ENCODE measurements around the gene KAZN.

The KAZN gene

GRCh38 chr1:14945132-14946010, 346.9 kb downstream of the KAZN start:
- DNase-seq, result no peak

GRCh38 chr1:14946011-14946359, 347.5 kb downstream of the KAZN start:
- DNase-seq, result no peak

- DNase-seq, result no peak
Observed at GRCh38 chr1:14946684-14947238, 348.3 kb downstream of the KAZN start.

- DNase-seq, result no peak
Observed at GRCh38 chr1:14947421-14947820, 348.9 kb downstream of the KAZN start.

- no peak for DNase-seq
Observed at GRCh38 chr1:14948112-14948652, 349.7 kb downstream of the KAZN start.

- DNase-seq, result no peak
Observed at GRCh38 chr1:14949270-14949835, 350.9 kb downstream of the KAZN start.

GRCh38 chr1:14949836-14950713, 351.6 kb downstream of the KAZN start:
- no peak for DNase-seq

GRCh38 chr1:14951766-14952165, 353.3 kb downstream of the KAZN start:
- DNase-seq, result no peak

- DNase-seq, result no peak
Observed at GRCh38 chr1:14952626-14953314, 354.3 kb downstream of the KAZN start.

- no peak for DNase-seq
Observed at GRCh38 chr1:14954210-14954609, 355.7 kb downstream of the KAZN start.

GRCh38 chr1:14954930-14955329, 356.4 kb downstream of the KAZN start:
- no peak for DNase-seq

GRCh38 chr1:14955402-14955801, 356.9 kb downstream of the KAZN start:
- DNase-seq, result no peak

- DNase-seq, result no peak
Observed at GRCh38 chr1:14955976-14956375, 357.5 kb downstream of the KAZN start.

- no peak for DNase-seq
Observed at GRCh38 chr1:14956579-14957195, 358.2 kb downstream of the KAZN start.

- DNase-seq, result no peak
Observed at GRCh38 chr1:14957375-14958098, 359.1 kb downstream of the KAZN start.

- no peak for DNase-seq
Observed at GRCh38 chr1:14958249-14959058, 360.0 kb downstream of the KAZN start.

- no peak for DNase-seq
Observed at GRCh38 chr1:14959059-14959694, 360.7 kb downstream of the KAZN start.

- DNase-seq, result no peak
Observed at GRCh38 chr1:14961661-14962267, 363.3 kb downstream of the KAZN start.

GRCh38 chr1:14962407-14962806, 363.9 kb downstream of the KAZN start:
- no peak for DNase-seq
